ENCODE results near the gene CRIM1. TPM values are rescaled to one million over a fixed set of nuclear protein-coding genes. Genes with fewer than 3 reads are reported as not detected.

Gene CRIM1
- total and polyA plus RNA-seq, 2 experiments from 2014 or later = 10.5 to 36.4 TPM

GRCh38 chr2:36509075-36509474 lies 153.5 kb downstream of the CRIM1 start:
- no peaks in the 10 kb centered on the region for H3K9me2 ChIP-seq (ENCODE audit: insufficient read depth)
- Mint-ChIP-seq H3K27me3 (ENCODE audit: insufficient read depth, low read depth, poor library complexity) (peaks cover 4% of the 10 kb centered on the region), H3K27ac (no peak overlapping the region), H3K4me1 (peaks cover 17% of the 10 kb centered on the region), H3K4me3 (no peak overlapping the region), H3K9me3 (no peaks in the 10 kb centered on the region), H3K36me3 (ENCODE audit: low read depth) (peaks cover 39% of the 10 kb centered on the region)
- ATAC-seq (no peak), DNase-seq (ENCODE audit: low spot score) (no peak)
- no peaks in the 10 kb centered on the region for H4K20me1 ChIP-seq (replicated peaks; ENCODE audit: insufficient read depth)
- no peak overlapping the region for H2AFZ ChIP-seq
- no peaks in the 10 kb centered on the region for H3F3A ChIP-seq (replicated peaks; ENCODE audit: low read depth)
- H3K27ac ChIP-seq (ENCODE audit: low read depth) = no peak overlapping the region
- peaks cover 8% of the 10 kb centered on the region; the same call in 1 of the 2 replicates for H3K36me3 ChIP-seq (ENCODE audit: insufficient read depth)
- H3K4me3 ChIP-seq = no peak overlapping the region
- no peaks in the 10 kb centered on the region for H3K27me3 ChIP-seq (ENCODE audit: insufficient read depth)
- H3K4me2 ChIP-seq = no peak overlapping the region
- H3K79me2 ChIP-seq (replicated peaks; ENCODE audit: insufficient read depth) = peaks cover 7% of the 10 kb centered on the region; the same call in 1 of the 2 replicates
- TF ChIP-seq EZH2 (IDR thresholded peaks at IDR 0.05; ENCODE audit: low read depth, unreplicated experiment) = no peak
- no peak for TF ChIP-seq ZNF462 (CRISPR knock-in tag; IDR thresholded peaks at IDR 0.05)
- TF ChIP-seq EZH2phosphoT487 (IDR thresholded peaks at IDR 0.05; ENCODE audit: unreplicated experiment) = no peak
- no peak for TF ChIP-seq ETS1 (IDR thresholded peaks at IDR 0.05)
- TF ChIP-seq NANOG (IDR thresholded peaks at IDR 0.05; ENCODE audit: borderline replicate concordance) = no peak
- TF ChIP-seq STAT1 (IDR thresholded peaks at IDR 0.05; ENCODE audit: unreplicated experiment) = no peak
- no peak for TF ChIP-seq ZNF114 (CRISPR knock-in tag; IDR thresholded peaks at IDR 0.05)
- TF ChIP-seq CTCF (conservative IDR thresholded peaks at IDR 0.05; ENCODE audit: low read depth in 2 of 2) = no peak
- TF ChIP-seq JUNB (IDR thresholded peaks at IDR 0.05; ENCODE audit: unreplicated experiment) = no peak
- no peak for TF ChIP-seq CREB1 (CRISPR knock-in tag; IDR thresholded peaks at IDR 0.05; ENCODE audit: low read depth)
- no peak for TF ChIP-seq REST (IDR thresholded peaks at IDR 0.05; ENCODE audit: unreplicated experiment)
- no peak for TF ChIP-seq POLR2AphosphoS5 (IDR thresholded peaks at IDR 0.05; ENCODE audit: low read depth)
- no peak for TF ChIP-seq ZNF331 (CRISPR knock-in tag; IDR thresholded peaks at IDR 0.05; ENCODE audit: low read depth)
- peaks cover 6% of the 10 kb centered on the region for H3K4me1 ChIP-seq (ENCODE audit: insufficient read depth)
